ENCODE data around the gene CTTN. TPM values are rescaled to one million over a fixed set of nuclear protein-coding genes. Genes with fewer than 3 reads are reported as not detected.

The CTTN gene
- total RNA-seq, 1 donor from 2014 or later: 33.4 TPM

DNA sequence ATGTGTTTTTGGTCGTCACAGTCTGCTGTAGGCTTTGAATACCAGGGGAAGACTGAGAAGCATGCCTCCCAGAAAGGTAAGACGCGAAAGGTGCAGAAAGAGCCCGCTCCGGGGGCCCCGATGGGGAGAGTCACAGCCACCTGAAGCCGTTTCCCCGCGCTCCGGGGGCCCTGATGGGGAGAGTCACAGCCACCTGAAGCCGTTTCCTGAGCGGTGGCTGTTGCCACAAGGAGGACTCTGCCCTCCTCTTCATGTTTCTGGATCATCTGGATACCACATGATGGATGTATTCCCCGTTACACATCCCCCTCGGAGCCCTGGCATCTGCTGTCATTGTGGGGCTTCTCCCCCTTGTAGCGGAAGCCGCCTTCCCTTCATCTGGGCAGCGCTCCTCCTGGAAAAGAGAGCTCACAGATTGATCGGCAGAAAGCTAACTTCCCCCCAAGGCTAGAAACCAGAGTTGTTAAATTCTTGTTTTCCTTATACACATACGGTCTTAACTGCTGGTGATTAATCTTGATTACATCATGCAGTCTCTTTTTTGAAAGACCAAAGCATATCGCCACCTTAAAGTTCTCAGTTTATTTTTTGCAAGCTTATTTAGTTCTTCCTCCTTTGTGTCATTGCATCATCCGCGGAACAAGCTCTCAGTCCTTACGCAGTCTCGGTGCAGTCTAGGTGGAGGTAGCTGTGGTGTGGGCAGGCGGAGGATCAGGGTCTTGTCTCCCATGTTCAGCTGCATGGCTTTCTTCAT lies 17.5 kb downstream of the CTTN start:
- H3K27me3 Mint-ChIP-seq (ENCODE audit: low read depth): no peaks in the 10 kb centered on the region
- no peak overlapping the region for H3K27ac Mint-ChIP-seq
- H3K36me3 Mint-ChIP-seq (ENCODE audit: low read depth): no peaks in the 10 kb centered on the region
- H3K4me1 Mint-ChIP-seq (ENCODE audit: low read depth): no peaks in the 10 kb centered on the region
- H3K9me3 Mint-ChIP-seq: no peaks in the 10 kb centered on the region
- intact Hi-C loops (cut with micrococcal nuclease): no loop called here
- DNase-seq (ENCODE audit: low spot score): no peak
- no peak overlapping the region for H3K4me3 Mint-ChIP-seq (ENCODE audit: low read depth)

DNA sequence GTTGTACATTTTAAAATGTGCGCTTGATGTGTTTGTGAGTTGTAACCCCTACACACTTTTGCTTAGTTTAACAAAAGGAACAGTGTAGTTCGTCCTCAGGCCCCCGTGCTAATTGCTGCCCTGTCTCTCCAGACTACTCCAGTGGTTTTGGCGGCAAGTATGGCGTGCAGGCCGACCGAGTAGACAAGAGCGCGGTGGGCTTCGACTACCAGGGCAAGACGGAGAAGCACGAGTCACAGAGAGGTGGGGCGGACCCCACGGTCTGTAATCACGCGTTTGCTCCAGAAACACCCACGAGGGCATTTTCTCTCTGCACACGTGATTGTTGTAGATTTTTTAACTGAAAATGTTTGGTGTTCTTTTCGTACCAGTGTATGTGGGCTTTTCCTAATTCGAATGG lies 18.6 kb downstream of the CTTN start:
- intact Hi-C loops (cut with micrococcal nuclease): no loop called here
- H3K27me3 Mint-ChIP-seq (ENCODE audit: low read depth): no peaks in the 10 kb centered on the region
- H3K36me3 Mint-ChIP-seq (ENCODE audit: low read depth): no peaks in the 10 kb centered on the region
- H3K27ac Mint-ChIP-seq: no peak overlapping the region
- H3K4me1 Mint-ChIP-seq (ENCODE audit: low read depth): no peaks in the 10 kb centered on the region
- no peak overlapping the region for H3K4me3 Mint-ChIP-seq (ENCODE audit: low read depth)
- no peaks in the 10 kb centered on the region for H3K9me3 Mint-ChIP-seq
- DNase-seq (ENCODE audit: low spot score): no peak

DNA sequence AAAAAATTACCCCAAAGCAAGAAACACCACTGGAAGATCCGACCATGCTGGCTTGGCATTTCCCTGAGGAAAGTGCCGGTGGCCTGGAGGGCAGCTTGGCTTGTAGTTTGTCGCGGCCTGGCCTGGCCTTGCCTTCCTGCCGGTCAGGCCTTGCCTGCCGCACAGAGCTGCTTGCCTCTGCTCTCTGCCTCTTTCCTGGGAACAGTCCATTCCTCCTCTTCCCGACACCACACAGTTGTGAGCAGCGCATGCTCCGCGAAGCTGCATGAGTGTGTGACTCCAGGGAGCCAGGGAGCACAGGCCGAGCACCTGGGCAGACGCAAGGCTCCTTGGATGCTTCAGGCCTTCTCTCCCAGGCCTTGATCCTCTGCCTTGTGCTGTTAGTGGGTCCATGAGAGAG lies 19.8 kb downstream of the CTTN start:
- Mint-ChIP-seq H3K9me3 (no peaks in the 10 kb centered on the region), H3K4me1 (ENCODE audit: low read depth) (no peaks in the 10 kb centered on the region), H3K4me3 (ENCODE audit: low read depth) (no peak overlapping the region), H3K27ac (no peak overlapping the region), H3K36me3 (ENCODE audit: low read depth) (no peaks in the 10 kb centered on the region), H3K27me3 (ENCODE audit: low read depth) (no peaks in the 10 kb centered on the region)
- intact Hi-C loops (cut with micrococcal nuclease): no loop called here
- no peak for DNase-seq (ENCODE audit: low spot score)

DNA sequence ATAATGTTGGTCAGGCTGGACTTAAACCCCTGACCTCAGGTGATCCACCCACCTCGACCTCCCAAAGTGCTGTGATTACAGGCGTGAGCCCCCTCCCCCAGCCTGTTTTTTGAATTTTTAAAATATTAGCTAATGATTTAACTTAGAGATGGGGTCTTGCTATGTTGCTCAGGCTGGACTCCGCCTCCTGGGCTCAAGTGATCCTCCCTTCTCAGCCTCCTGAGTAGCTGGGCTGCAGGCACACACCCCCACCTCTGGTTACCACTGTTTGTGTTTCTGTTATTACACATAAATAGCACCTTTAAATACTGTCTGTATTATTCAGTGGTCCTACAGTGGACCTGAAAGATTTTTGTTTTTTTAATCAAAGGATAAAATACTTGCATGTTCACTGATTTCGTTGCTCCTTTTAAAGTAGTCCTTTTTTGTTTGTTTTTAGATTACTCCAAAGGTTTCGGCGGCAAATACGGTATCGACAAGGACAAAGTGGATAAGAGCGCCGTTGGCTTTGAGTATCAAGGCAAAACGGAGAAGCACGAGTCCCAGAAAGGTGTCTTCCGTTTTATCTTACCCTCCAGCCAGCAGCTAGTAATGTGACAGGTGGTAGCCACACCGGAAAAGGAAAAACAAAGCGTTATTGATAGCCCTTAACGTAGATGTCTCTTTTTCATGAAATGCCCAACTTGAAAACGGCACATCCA lies 21.1 kb downstream of the CTTN start:
- Mint-ChIP-seq H3K9me3 (no peaks in the 10 kb centered on the region), H3K27ac (no peak overlapping the region), H3K4me3 (ENCODE audit: low read depth) (no peak overlapping the region), H3K27me3 (ENCODE audit: low read depth) (no peaks in the 10 kb centered on the region), H3K4me1 (ENCODE audit: low read depth) (peaks cover 4% of the 10 kb centered on the region), H3K36me3 (ENCODE audit: low read depth) (no peaks in the 10 kb centered on the region)
- intact Hi-C loops (cut with micrococcal nuclease): no loop called here
- no peak for DNase-seq (ENCODE audit: low spot score)

DNA sequence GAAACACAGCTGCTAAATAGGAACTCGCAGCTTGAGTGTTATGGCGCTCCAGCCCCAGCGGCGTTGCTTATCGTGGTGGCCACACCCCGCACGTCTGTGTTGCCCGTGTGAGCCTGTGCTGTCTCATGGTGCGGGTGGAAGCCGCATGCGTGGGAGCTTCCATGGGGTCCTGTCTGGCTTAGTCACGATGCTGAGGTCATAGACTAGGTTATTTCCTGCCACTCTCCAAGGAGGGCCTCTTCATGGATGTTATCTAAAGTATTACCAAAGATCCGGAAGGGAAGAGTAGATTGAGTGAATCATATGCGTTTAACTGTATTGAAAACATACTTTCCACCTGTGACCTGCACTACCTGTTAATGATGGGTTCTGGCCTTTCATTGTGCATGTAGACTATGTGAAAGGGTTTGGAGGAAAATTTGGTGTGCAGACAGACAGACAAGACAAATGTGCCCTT lies 21.7 kb downstream of the CTTN start:
- Mint-ChIP-seq H3K4me3 (ENCODE audit: low read depth) (no peak overlapping the region), H3K27ac (no peak overlapping the region), H3K4me1 (ENCODE audit: low read depth) (peaks cover 5% of the 10 kb centered on the region), H3K27me3 (ENCODE audit: low read depth) (no peaks in the 10 kb centered on the region), H3K36me3 (ENCODE audit: low read depth) (no peaks in the 10 kb centered on the region), H3K9me3 (no peaks in the 10 kb centered on the region)
- DNase-seq (ENCODE audit: low spot score): no peak
- intact Hi-C loops (cut with micrococcal nuclease): no loop called here

DNA sequence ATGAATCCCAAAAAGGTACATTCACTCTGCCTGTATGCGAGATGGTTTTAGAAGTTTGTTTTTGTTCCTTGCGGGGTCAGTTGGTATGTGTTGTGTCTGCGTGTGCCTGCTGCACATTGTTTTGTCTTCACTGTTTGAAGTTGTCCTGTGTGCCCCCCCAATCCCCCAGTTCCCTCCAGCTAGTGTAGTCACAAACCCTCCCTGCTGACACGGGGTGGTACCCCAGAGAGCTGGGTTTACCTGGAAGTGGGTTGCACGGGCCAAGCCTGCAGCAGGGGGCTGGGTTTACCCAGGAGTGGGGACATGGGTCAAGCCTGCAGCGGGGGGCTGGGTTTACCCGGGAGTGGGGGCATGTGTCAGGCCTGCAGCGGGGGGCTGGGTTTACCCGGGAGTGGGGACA lies 22.2 kb downstream of the CTTN start:
- no peaks in the 10 kb centered on the region for H3K36me3 Mint-ChIP-seq (ENCODE audit: low read depth)

DNA sequence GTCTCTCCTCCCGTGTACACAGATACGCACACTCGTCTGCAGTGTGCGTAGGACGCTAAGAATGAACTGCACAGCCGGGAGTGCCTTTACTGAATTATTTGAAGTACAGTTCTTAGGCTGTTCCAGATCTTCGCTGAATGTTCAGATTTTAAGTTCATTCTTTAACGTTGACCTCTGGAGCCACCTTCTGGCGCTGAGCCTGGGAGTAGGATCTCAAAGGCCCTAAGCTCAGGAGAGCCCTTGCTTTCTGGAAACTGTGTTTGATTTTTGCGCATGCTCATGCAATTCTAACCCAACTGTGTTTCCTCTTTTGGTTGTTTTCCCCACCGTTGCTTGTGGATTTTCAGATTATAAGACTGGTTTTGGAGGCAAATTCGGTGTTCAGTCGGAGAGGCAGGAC lies 22.8 kb downstream of the CTTN start:
- intact Hi-C loops (cut with micrococcal nuclease): no loop called here
- no peak overlapping the region for H3K4me3 Mint-ChIP-seq (ENCODE audit: low read depth)
- H3K27ac Mint-ChIP-seq: peak overlapping the region; percentile 17
- no peaks in the 10 kb centered on the region for H3K27me3 Mint-ChIP-seq (ENCODE audit: low read depth)
- H3K4me1 Mint-ChIP-seq (ENCODE audit: low read depth): peaks cover 5% of the 10 kb centered on the region
- DNase-seq (ENCODE audit: low spot score): no peak
- H3K9me3 Mint-ChIP-seq: no peaks in the 10 kb centered on the region
- no peaks in the 10 kb centered on the region for H3K36me3 Mint-ChIP-seq (ENCODE audit: low read depth)

More for the DNA sequence above, 22.2 kb downstream of the CTTN start:
- no peak overlapping the region for H3K4me3 Mint-ChIP-seq (ENCODE audit: low read depth)
- H3K4me1 Mint-ChIP-seq (ENCODE audit: low read depth): peaks cover 5% of the 10 kb centered on the region
- intact Hi-C loops (cut with micrococcal nuclease): no loop called here
- H3K27ac Mint-ChIP-seq: no peak overlapping the region
- no peaks in the 10 kb centered on the region for H3K9me3 Mint-ChIP-seq
- H3K27me3 Mint-ChIP-seq (ENCODE audit: low read depth): no peaks in the 10 kb centered on the region
- no peak for DNase-seq (ENCODE audit: low spot score)

DNA sequence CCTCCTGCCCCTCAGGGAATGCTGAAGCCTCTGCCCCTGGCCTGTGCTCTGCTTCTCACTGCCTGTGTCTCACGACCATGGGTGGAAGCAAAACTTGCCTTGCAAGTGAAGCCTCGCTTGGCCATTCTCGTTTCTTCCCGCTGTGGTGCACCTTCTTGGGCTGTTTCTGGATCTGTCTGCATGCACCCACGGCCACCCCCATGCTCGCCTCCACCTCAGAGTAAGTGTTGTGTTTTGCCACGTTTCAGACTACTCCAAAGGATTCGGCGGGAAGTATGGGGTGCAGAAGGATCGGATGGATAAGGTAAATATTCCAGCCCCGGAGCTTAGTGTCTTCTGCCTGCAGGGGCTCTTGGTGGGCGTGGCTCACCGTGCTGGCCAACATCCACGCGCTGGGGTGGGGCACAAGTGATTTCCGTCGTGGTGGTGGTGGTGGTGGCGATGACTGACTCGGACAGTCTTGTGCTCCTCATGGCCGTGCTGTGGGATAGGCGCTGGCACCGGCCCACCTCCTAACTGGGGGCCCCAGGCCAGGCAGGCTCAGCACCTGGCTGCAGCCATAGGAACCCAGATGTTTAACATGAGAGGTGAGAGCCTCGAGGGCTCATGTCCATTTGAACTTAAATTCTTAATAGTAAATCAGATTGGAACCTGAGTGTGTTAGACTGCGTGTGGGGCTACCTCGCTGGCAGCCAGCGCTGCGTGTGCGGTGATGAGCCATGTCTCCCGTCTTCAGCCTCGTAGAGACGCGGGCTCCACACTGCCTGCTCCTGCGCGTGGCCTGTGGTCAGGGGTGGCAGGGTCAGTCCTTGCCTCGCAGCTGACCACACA lies 24.6 kb downstream of the CTTN start:
- Mint-ChIP-seq H3K36me3 (ENCODE audit: low read depth) (no peaks in the 10 kb centered on the region), H3K4me3 (ENCODE audit: low read depth) (no peak overlapping the region), H3K9me3 (no peaks in the 10 kb centered on the region), H3K4me1 (ENCODE audit: low read depth) (peaks cover 5% of the 10 kb centered on the region), H3K27me3 (ENCODE audit: low read depth) (no peaks in the 10 kb centered on the region), H3K27ac (no peak overlapping the region)
- intact Hi-C loops (cut with micrococcal nuclease): no loop called here
- no peak for DNase-seq (ENCODE audit: low spot score)

DNA sequence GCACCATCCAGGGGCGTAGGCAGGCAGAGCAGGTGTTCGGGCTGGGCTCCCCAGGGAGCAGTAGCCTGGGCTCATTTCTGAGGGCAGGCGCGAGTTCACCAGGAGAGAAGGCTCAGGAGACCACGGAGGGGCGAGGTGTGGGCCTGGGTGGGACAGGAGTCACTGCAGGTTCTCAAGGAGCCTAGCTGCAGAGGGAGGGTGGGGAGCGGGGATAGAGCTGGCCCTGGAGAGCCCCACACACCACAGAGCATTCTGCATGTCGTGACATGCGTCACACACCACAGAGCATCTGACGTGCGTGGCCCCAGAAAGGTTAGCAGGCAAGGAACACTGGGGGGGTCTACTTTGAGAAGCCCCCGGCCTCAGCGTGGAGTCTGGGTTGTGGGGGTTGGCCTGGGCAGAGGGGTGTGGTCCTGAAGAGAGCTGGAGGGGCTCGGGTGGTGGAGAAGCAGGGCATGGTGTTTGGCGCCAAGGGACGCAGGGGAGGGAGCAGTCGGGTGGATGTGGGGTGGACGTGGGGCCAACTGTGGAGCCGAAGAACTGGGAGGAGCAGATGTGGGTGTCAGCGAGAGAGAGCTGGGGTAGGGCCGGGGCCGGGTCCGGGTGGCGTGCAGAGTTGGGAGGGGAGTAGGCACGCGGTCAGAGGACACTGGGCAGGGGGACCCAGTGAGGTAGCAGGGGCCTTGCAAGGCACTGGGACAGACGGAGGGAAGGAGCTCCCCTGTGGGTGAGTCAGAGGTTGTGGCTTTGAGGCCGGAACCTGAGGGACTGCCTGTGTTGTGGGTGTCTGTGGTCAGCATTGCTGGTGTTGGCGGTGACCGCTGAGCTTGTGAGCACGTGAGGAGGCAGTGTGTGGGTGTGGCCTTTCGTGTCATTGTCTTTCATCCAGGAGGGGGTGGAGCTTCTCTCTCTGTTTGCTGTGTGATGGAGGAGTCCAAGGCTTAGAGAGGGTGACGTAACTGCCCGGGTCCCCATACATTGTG lies 25.5 kb downstream of the CTTN start:
- H3K27ac Mint-ChIP-seq: no peak overlapping the region
- H3K9me3 Mint-ChIP-seq: no peaks in the 10 kb centered on the region
- peaks cover 5% of the 10 kb centered on the region for H3K4me1 Mint-ChIP-seq (ENCODE audit: low read depth)
- no peak overlapping the region for H3K4me3 Mint-ChIP-seq (ENCODE audit: low read depth)
- H3K27me3 Mint-ChIP-seq (ENCODE audit: low read depth): no peaks in the 10 kb centered on the region
- H3K36me3 Mint-ChIP-seq (ENCODE audit: low read depth): no peaks in the 10 kb centered on the region
- no peak for DNase-seq (ENCODE audit: low spot score)
- intact Hi-C loops (cut with micrococcal nuclease): no loop called here

DNA sequence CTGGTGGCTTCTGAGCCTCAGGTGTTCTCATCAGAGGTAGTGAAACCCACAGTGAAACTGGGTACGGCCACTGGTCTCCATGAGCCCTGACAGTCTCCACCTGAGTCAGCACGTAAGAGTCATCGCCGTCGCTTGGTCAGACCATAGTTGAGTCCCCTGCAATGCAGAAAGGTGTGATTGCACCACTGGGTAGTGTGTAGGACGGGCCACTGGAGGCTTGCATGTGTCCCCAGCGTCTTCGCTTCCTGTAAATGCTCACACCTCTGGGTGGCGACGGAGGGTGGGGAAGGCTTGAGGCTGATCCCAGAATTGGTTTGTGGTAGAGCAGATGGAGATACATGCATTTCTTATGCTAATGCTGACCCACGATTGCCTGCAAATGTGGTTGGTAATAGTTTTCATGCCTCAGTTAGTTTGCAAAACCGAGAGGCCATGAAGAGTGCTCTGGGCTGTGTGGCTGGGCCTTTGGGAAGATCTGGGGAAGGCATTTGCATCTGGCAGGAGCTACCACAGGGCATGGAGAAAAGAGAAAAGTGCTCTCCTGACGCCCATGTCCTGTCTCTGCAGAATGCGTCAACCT lies 26.5 kb downstream of the CTTN start:
- no peaks in the 10 kb centered on the region for H3K36me3 Mint-ChIP-seq (ENCODE audit: low read depth)
- no peak overlapping the region for H3K4me3 Mint-ChIP-seq (ENCODE audit: low read depth)
- intact Hi-C loops (cut with micrococcal nuclease): no loop called here
- peaks cover 5% of the 10 kb centered on the region for H3K4me1 Mint-ChIP-seq (ENCODE audit: low read depth)
- no peak for DNase-seq (ENCODE audit: low spot score)
- no peak overlapping the region for H3K27ac Mint-ChIP-seq
- H3K9me3 Mint-ChIP-seq: no peaks in the 10 kb centered on the region
- H3K27me3 Mint-ChIP-seq (ENCODE audit: low read depth): no peaks in the 10 kb centered on the region

DNA sequence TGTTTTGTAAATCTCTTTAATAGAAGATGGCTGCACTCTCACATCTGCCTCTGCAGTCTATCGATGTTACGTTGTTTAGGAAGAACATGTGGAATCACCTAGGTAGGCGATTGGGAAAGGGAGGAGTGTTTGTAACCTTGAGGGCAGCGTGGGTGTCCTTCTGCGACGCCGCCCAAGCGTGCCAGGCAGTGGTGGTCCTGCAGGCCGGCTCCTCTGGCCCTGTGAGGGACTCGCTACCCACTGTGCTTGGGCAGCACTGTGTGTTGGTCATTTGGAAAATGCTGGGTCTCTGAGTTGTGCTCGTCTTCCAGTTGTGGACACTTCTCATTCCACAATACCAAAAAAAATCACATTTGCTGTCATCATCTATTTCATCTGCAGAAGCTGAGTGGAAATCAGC lies 29.1 kb downstream of the CTTN start:
- Mint-ChIP-seq H3K36me3 (ENCODE audit: low read depth) (no peaks in the 10 kb centered on the region), H3K27ac (no peak overlapping the region), H3K4me3 (ENCODE audit: low read depth) (no peak overlapping the region), H3K27me3 (ENCODE audit: low read depth) (no peaks in the 10 kb centered on the region), H3K4me1 (ENCODE audit: low read depth) (peaks cover 5% of the 10 kb centered on the region), H3K9me3 (no peaks in the 10 kb centered on the region)
- no peak for DNase-seq (ENCODE audit: low spot score)
- intact Hi-C loops (cut with micrococcal nuclease): no loop called here

Data from activated T-helper 2 cell treated with anti-CD3 and anti-CD28 coated beads, Interferon-gamma antibody, Interleukin-2, Interleukin-4, amounts not matched to agents 10 μg/mL and 5 μg/mL and 100 μg/mL, durations not matched to agents 14 hours and 24 hours and 36 hours (primary cell).